SK-MEL-5 (cell line): Measurements from ENCODE around the gene C9orf85. TPM values are rescaled to one million over a fixed set of nuclear protein-coding genes. Genes with fewer than 3 reads are reported as not detected.
"Not testable (repeated sequence)": the region's sequence is repeated elsewhere in the genome, so short reads cannot be mapped to it uniquely, and the experiment has no call there.

Experiments
- DNase-seq: peaks from one replicate; pipeline ENCODE4 v3.0.0-alpha.2; 2016; ENCODE audit warnings: low read depth, low spot score
- in situ Hi-C: cut with HindIII; loops from 2 replicates; pipeline ENCODE4 v1.10.0; 2016; ENCODE audit warnings: low sequenced_read_pairs, high pct_unique_total_duplicates, low pct_unique_long_range_greater_than_20kb
- total RNA-seq: library from RNA; depleted of rRNA; stranded (reverse); fragments of >200 nt; shearing (Covaris generic); gene quantifications from 2 replicates; pipeline ENCODE4 v1.2.3, GENCODE V29; 2014

Gene C9orf85
- total RNA-seq, 1 experiment from 2014 or later = 49.1 TPM

DNA sequence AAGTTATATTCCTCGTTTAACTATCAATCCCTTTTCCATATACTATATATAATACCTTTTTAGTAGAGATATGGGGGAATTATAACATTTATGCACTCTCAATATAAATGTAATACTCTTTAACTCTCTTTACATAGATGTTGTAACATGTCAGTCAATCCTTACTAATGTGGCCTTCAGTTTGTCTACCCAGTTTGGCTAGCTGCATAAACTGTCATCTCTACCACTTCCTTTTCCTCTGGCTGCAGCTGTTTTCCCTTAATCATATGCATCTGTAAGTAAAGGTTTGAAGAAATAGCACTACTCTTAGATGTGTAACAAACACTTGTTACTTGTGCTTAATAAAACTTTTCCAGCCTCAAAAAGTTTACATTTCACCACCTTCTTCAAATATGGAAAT lies 13.9 kb upstream of the C9orf85 start:
- DNase-seq = no peak
- in situ Hi-C loops = no loop called here

DNA sequence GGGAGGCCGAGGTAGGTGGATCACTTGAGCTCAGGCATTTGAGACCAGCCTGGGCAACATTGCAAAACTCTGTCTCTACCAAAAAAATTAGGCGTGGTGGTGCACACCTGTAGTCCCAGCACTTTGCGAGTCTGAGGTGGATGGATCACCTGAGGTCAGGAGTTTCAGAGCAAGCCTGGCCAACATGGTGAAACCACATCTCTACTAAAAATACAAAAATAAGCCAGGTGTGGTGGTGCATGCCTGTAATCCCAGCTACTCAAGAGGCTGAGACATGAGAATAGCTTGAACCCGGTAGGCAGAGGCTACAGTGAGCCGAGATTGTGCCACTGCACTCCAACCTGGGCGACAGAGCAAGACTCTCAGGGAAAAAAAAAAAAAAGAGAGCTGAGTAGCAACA lies 12.7 kb upstream of the C9orf85 start:
- DNase-seq, in situ Hi-C loops: not testable (repeated sequence)

DNA sequence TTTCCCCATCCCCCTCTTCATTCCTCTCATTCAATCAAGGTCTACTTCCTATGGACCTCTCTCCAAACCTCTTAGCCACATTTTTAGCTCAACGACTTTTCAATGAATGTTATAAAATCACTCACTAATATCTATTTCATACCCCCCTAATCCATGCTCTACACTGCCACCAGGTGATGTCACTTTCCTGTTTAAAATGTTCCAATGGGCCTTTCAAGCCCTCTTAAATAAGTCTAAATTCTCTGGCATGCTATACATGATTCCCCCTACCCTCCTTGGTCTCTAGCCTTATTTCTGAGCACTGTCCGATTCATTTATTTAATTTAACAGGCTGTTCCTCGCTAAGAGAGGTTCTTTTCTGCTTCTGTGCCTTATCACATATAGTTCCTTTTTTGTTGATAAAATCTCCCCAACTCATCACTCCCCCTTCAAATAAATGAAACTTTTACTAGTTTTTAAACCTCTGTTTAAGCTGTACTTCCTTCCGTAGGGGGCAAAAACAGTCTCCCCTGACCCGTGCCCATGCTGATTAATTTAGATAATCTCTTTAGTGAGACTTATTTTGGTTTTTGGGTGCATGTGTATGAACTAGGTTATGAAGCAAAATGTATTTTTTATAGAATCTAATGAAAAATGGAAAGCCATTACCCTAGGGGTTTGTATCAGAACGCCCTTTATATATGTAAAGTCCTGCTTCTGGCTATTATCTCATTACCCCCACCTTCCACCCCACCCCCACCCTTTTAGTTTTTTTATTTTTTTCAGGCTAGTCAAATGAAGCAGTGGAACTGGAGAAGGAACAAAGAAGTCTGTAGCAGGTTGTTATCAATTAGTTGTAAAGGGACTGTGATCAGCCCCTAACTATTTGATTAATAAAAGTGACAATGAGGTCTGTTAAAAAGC lies 9.5 kb upstream of the C9orf85 start:
- no peak for DNase-seq
- in situ Hi-C loops = no loop called here

DNA sequence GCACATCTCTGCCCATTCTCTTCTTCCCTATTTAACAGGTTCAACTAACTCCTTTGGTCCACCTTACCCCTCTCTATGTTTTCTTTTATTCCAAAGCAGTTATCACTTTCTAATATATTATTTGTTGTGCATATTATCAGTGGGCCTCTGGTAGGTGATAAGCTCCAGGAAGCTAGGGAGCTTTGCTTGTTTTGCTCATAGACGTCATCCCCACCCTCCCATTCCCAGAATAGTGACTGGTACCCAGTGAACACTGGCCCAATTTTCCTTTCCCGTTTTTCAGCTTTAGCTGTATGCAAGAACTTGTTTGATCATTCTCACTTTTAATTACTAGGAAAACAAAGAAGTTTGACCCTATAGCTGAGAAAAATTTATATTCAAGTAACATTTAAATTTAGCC lies 7.4 kb upstream of the C9orf85 start:
- DNase-seq = no peak
- in situ Hi-C loops = no loop called here

DNA sequence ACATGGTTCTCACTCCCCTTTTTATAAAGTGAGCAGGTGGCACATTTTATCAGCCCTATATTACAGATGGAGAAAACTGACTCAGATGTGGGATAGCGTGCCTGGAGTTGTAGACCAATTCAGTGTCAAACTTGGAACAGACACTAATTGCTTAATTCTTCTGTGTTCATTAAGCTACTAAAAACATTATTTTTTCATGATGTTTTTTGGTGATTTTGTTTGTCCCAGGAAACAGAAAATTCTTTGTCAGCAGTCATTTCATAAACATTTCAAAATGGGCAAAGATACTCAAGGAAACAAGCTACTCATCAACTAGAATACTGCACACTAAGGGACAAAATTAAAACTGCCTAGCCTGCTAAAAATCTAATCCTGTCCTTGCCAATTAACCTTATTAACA lies 2.6 kb upstream of the C9orf85 start:
- in situ Hi-C loops = no loop called here
- no peak for DNase-seq

DNA sequence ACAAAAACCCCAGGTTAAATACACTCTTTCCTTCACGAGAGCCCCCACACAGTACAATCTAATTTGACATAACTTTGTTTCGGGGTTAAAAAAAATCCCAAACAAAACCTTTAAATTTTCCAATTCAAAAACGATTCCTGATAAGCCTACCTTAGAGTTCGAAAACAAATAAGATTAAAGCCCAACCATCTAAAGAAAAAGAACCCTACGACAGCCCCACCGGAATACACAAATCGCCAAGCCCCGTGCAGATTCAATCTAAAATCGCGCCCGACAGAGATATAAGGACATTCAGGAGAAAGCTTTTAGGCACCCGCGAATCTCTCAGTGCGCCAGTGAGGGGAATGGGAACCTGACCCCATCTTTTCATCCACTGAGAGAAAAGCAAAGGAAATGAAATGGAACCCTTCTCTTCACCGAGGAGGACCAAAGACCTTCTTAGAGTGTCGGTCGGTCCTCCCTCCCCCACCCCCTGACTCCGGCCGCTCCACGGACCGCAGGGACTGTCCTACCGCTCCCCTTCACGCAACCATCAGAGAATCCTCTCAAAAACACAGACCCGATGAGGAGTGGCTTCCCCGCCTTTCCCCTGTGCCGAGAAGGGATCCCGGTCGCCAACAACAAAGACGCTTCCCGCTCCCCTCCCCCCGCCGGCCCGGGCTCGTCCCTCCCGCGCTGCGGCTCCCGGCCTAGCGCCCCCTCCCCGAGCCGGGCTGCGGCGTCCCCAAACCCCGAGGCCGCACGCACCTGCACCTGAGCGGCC lies 1.4 kb upstream of the C9orf85 start:
- peak; percentile 40 for DNase-seq
- in situ Hi-C loops = no loop called here

DNA sequence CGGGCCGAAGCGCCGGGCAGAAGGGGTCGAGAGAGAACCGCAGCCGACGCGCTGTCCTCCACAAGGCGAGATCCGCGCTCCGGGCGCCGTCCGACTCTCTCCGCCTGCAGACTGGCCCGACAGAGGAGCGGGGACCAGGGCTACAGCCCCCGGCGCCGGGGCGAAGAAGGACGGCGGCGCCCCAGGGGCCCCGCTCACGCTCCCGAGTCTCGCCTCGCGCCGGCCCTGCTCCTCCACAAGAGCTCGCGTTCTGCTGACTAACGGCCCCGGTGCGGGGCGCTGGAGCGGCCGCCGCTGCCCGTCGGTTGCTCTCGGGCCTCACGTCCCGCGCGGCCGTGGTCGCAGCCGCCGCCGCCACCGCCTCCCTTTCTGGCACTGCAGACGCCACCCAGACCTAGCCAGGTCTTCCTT lies 784 bp upstream of the C9orf85 start:
- DNase-seq = no peak
- in situ Hi-C loops = no loop called here

DNA sequence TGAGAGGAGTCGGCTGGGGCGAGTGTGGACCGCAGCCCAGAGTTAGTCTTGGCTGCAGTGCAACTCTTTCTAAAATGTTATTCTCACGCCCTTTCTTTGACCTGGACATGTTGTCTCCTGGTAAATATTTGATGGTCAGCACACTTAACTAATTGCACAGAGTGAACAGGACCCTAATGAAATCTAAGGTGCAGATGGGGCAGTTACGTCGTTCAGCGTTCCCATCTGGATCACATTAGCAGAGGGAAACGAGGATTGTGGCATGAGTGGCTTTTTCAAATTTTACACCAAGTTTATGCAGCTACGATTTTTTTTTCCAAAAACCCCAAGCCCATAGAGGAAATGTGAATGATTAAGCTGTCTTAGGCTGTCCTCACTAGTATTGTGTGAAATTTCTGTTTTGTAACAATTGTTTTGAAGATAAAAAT lies 483 bp downstream of the C9orf85 start:
- DNase-seq = no peak
- in situ Hi-C loops = no loop called here

DNA sequence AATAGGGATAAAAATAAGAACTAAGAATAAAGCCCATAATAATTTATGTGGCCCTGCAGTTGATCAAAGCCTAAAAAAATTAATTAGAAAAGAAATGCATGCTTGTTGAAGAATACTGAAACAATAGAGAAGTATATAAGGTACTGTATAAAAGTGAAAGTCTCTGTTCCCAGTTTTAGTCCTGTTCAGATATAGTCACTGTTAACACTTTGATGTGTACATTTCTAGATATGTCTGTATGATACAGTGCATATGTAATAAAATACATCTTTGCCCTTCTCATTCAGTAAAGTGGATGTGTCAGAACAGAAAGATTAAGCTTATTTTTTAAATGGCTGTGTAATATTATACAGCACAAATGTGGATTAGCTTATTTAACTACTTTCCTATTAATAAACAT lies 4.1 kb downstream of the C9orf85 start:
- in situ Hi-C loops = no loop called here
- DNase-seq = no peak

DNA sequence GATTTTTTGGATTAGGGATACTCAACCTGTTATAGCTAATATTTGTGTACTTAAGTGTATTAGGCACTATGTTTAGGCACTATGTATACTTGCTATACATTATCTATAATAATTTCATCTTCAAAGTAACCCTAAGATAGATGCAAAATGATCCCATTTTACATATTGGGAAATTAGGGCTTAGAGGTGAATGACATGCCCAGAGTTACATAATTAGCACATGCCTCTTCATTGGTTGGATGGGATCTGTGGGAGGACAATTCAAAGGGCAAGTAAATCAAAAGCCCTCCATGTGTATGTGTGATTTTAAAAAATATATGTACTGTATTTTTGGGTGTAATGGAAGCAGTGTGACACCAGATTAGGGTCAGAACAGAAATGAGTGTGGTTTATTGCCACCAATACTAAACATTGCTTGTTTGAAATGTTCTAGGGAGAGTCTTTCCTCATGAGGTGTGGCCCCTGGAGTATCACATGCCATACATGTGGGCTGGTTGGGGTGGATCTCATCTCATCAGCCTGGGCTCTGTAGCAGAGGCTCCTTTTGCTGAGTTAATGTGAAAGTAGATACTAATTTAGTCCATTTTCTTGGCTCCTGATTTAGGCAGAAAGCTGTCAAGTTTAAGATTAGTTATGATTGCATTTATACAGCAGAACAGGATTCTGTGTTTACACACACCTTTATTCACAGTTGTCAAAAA lies 5.5 kb downstream of the C9orf85 start:
- in situ Hi-C loops = no loop called here
- peak; percentile 38 for DNase-seq

DNA sequence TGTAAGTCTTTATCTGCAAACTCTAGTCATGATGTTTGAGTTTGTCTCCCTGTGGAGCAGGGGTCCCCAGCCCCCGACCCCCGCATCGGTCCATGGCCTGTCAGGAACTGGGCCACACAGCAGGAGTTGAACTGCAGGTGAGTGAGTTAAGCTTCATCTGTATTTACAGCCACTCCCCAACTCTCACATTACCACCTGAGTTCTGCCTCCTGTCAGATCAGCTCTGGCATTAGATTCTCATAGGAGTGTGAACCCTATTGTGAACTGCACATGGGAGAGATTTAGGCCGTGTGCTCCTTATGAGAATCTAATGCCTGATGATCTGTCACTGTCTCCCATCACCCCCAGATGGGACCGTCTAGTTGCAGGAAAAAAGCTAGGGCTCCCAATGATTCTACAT lies 7.0 kb downstream of the C9orf85 start:
- DNase-seq = no peak
- in situ Hi-C loops = no loop called here

DNA sequence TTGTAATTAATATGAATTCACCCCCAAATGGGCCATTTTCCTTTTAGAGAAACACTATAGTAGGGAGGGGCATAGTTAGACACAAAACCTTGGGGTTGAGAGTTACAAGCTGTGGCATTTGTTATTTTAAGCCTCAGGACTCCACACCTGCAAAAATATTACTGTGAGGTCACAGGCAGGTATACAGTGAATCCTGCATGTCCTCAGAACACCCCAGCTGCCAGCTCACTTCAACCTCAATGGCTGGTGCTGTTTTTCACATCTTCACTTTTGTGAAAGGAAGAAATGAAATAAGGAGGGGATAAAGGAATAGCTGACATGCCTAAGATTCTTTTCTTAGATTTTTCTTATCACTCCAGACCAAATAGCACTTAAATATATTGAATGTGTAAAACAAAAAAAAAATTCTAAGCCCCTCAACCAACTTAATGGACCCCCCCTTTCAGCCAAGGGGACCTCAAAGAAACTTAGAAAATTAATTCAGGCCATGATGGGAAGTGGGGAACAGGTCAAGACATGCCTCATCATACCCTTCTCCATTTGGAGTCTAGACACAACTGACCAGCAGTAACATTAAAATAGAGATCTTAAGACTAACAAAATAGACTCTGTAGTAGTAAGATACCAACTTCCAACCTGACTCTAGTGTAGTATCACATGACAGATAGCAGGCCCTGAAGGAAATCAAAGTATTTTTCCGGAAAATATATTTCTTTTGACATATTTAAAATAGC lies 9.2 kb downstream of the C9orf85 start:
- DNase-seq = no peak
- in situ Hi-C loops = no loop called here

DNA sequence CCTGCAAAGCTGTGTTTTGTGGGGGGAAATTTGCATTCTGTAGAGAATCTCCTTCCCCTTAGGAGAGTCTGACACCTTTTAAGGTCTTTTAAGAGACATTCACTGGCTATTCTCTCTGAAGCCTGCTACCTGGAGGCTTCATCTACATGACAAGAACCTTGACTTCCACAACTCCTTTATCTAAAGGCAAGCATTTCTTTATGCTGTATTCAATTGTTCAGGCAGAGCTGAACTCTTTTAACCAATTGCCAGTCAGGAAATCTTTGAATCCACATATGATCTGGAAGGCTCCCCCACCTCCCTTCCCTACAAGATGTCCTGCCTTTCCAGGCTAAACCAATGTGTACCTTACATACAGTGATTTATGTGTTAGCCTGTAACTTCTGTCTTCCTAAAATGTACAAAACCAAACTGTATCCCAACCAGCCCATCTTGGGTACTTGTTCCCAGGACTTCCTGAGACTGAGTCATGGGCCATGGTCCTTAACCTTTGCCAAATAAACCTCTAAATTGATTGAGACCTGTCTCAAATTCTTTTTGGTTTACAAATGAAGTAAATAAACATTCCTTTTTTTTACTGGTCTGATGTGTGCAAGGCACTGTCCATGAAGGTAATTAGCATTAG lies 9.9 kb downstream of the C9orf85 start:
- DNase-seq = no peak
- in situ Hi-C loops = no loop called here

DNA sequence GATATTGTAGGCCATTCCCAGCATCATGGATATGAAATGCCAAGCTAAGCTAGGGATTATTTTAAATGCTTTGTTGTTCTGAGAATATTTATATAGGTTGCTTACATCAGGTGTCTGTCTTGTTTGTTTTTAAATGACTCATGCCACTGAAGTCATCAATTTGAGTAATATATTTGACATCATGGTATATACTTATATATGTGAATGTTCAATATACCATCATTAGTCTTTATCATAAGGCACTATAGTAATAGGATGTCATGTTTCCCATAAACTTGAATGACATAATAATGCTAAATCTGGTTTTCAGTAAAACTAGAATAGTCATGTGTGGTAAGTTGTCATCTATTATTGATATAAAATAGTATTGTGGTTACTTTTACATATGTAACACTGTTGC lies 13.1 kb downstream of the C9orf85 start:
- in situ Hi-C loops = no loop called here
- DNase-seq = no peak

DNA sequence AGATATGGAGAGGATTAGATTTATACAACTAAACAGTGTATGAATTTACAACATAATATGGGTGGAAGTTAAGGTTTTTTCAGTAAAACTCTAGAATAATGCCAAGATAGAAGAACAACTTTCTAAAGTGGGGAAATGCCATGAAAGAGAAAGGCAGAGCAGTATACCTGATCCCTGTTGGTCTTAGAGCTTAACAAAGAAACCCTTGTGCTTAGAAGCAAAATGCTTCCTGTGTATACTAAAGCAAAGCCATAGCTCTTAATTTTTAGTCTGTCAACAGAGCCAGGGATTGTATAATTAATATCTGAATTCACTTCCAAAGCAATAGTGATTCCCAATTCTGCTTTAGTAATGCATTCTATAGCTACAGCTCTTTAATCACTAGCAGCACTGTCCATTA lies 14.4 kb downstream of the C9orf85 start:
- DNase-seq = peak; percentile 68
- in situ Hi-C loops = no loop called here

DNA sequence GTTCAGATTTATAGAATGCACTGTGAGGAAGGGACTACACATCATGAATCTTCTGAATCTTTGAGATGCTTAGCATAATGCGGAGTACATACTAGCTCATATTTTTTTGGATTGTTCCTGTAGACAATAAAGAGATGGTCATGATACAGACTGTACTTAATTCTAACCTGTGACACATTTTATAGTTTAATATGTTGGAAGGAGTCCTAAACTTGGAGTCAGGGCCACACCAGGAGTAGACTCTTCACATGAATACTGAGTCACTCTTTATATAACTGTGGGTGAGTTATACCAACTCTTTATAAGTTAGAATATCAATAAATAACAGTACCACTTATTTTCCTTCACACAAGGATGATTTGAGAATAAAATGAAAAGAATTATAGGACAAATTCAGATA lies 16.9 kb downstream of the C9orf85 start:
- DNase-seq = no peak
- in situ Hi-C loops = no loop called here

DNA sequence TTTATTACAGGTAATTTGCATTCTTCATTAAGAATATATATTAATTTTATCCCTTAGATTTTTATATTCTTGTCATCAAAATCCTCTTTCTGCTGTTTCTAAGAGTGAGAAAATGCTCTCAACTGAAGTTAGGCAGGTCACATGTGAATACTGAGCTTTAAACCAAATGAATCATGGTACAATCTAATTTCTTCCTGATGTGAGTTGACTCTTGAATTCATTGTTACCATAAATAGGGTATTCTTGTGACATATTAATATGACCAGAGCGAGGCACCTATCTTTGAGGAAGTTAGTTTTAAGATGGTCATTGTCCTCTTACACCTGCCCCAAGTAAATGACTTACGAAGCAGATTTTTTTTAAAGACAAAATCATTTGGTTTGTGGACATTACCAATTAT lies 17.4 kb downstream of the C9orf85 start:
- DNase-seq = no peak
- in situ Hi-C loops = no loop called here
